Mucosa of descending colon (tissue), 3 donors: ENCODE results near the gene CBLC. TPM values are rescaled to one million over a fixed set of nuclear protein-coding genes. Genes with fewer than 3 reads are reported as not detected.

ENCODE experiments used
- ATAC-seq: fragments of 200-7000 bp; cut with Tn5 transposase; one replicate; pipeline ENCODE4 v1.9.1; 2020; ENCODE audit warnings: mild to moderate bottlenecking, moderate library complexity
- DNase-seq, 3 donors: peaks; one replicate each; pipeline ENCODE4 v3.0.0-alpha.2; 2020
- H3K36me3 ChIP-seq: fragments of 200-600 bp; one replicate; pipeline ENCODE4 v1.8.0; 2021; ENCODE audit warnings: low read depth, mild to moderate bottlenecking
- H3K4me1 ChIP-seq: fragments of 200-600 bp; one replicate; pipeline ENCODE4 v1.8.0; 2021; ENCODE audit warnings: low read depth, mild to moderate bottlenecking
- H3K4me3 ChIP-seq: fragments of 200-600 bp; one replicate; pipeline ENCODE4 v1.8.0; 2021; ENCODE audit warnings: mild to moderate bottlenecking
- H3K9me3 ChIP-seq: fragments of 200-600 bp; one replicate; pipeline ENCODE4 v1.8.0; 2021; ENCODE audit warnings: mild to moderate bottlenecking
- intact Hi-C, 2 donors: fragments of 100-400 bp; cut with DNase I in 1 of 2; cut with micrococcal nuclease in 1 of 2; formaldehyde crosslinking; loops; one replicate each; pipeline versions ENCODE4 v1.11.0 to v1.11.1; 2022; cut with DNase I, micrococcal nuclease
- total RNA-seq, 3 donors: library from RNA; stranded (reverse); fragmentation: NEBNext Ultra II Directional in 2 of 3; extraction: Animal tissue kit (Norgen Biotek cat#: 25700) in 2 of 3; gene quantifications; one replicate each; pipeline versions ENCODE4 v1.2.1 to v1.2.4, GENCODE V29; 2021 to 2023
- TF ChIP-seq, protein P1 (sequence below): fragments of 200-600 bp; IDR thresholded peaks from one replicate; pipeline ENCODE4 v1.8.0; 2022; ENCODE audit warnings: antibody characterized with exemption, mild to moderate bottlenecking
- donor health status: DM: no; HTN: no; CAD: no; lungs with moderate emphysema.
- donor health status: DM: no; HTN: no; CAD: no.
- donor health status: DM: no; HTN: yes; CAD: no.

CBLC gene
- total RNA-seq, 3 donors from 2014 or later: 36.5 to 92.6 (median 59.1) TPM

DNA sequence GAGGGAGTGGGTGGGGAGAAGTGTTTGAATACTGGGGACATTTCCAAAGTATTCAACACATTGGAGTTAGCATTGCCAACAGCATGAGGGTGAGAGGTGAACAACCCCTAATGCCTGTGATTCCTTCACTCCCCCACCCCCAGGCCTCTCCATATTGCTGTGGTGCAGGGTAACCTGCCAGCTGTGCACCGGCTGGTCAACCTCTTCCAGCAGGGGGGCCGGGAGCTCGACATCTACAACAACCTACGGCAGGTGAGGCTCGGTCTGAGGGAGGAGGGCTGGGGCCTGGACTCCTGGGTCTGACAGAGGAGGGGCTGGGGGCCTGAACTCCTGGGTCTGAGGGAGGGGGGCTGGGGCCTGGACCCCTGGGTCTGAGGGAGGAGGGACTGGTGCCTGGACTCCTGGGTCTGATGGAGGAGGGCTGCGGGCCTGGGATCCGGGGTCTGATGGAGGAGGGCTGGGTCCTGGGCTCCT lies 21.6 kb upstream of the CBLC start:
- intact Hi-C loops: no loop called here
- no peak for ATAC-seq
- peaks cover 36% of the 10 kb centered on the region for H3K4me1 ChIP-seq
- TF ChIP-seq, protein P1, sequence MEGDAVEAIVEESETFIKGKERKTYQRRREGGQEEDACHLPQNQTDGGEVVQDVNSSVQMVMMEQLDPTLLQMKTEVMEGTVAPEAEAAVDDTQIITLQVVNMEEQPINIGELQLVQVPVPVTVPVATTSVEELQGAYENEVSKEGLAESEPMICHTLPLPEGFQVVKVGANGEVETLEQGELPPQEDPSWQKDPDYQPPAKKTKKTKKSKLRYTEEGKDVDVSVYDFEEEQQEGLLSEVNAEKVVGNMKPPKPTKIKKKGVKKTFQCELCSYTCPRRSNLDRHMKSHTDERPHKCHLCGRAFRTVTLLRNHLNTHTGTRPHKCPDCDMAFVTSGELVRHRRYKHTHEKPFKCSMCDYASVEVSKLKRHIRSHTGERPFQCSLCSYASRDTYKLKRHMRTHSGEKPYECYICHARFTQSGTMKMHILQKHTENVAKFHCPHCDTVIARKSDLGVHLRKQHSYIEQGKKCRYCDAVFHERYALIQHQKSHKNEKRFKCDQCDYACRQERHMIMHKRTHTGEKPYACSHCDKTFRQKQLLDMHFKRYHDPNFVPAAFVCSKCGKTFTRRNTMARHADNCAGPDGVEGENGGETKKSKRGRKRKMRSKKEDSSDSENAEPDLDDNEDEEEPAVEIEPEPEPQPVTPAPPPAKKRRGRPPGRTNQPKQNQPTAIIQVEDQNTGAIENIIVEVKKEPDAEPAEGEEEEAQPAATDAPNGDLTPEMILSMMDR: no peak
- DNase-seq: peak in 1 of 3 donors; percentile 45
- H3K36me3 ChIP-seq: no peaks in the 10 kb centered on the region
- H3K4me3 ChIP-seq: no peak overlapping the region
- no peaks in the 10 kb centered on the region for H3K9me3 ChIP-seq

GRCh38 chr19:44757057-44757734 lies 20.5 kb upstream of the CBLC start:
- ATAC-seq: no peak
- no peaks in the 10 kb centered on the region for H3K36me3 ChIP-seq

DNA sequence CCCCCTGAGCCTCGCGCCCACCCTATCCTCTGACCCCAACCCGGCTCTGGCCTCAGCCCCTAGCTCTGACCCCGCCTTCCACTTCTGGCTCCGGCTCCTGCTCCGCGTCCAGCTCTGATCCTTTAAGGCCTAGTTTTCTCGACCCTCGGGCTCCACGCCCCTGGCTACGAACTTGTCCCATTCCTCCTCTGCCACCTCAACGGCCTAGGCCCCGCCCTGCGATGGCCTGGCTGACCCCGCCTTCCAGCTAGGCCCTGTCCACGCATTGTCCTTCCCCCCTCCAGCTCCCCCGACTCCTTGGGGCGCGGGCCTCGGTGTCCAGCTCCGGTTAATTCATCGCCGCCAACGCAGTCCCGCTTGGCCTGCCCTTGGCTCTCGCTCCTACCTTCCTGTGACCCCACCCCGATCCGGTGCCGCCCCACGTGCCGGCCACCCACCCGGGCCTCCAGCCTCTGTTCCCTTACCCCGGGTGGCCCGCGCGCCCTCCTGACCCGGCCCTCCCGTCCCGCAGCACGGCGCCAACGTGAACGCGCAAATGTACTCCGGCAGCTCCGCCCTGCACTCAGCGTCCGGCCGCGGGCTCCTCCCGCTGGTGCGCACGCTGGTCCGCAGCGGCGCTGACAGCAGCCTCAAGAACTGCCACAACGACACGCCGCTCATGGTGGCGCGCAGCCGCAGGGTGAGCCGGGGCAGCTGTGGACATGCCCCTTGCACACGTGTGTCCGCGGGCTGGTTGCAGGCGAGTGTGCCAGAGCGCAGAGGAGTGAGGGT lies 19.8 kb upstream of the CBLC start:
- no peaks in the 10 kb centered on the region for H3K9me3 ChIP-seq
- DNase-seq: peak in 2 of 3 donors; percentile 61 to 63
- ATAC-seq: no peak
- H3K36me3 ChIP-seq: no peaks in the 10 kb centered on the region
- TF ChIP-seq, protein P1: no peak
- intact Hi-C loops: no loop called here
- peaks cover 19% of the 10 kb centered on the region for H3K4me1 ChIP-seq
- no peak overlapping the region for H3K4me3 ChIP-seq

More at GRCh38 chr19:44757057-44757734, 20.5 kb upstream of the CBLC start:
- peaks cover 26% of the 10 kb centered on the region for H3K4me1 ChIP-seq
- intact Hi-C loops: no loop called here
- peak in 1 of 3 donors; percentile 62 for DNase-seq
- TF ChIP-seq, protein P1: no peak
- no peaks in the 10 kb centered on the region for H3K9me3 ChIP-seq
- no peak overlapping the region for H3K4me3 ChIP-seq

DNA sequence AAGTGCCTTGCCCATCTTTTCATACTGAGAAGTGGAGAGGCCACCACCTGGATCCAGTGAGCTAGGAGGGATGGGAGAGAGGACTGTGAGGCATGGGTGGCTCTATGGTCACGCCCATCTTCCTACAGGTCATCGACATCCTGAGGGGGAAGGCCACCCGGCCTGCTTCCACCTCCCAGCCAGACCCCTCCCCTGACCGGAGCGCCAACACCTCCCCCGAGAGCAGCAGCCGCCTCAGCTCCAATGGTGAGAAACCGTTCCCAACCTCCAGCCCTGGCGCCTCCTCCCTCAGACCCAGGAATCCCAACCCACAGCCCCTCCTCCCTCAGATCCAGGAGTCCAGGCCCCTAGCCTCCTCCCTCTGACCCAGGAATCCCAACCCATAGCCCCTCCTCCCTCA lies 19.1 kb upstream of the CBLC start:
- no peak overlapping the region for H3K4me3 ChIP-seq
- no peaks in the 10 kb centered on the region for H3K9me3 ChIP-seq
- H3K36me3 ChIP-seq: no peaks in the 10 kb centered on the region
- DNase-seq (peak in 1 of 3 donors; percentile 34), ATAC-seq (no peak)
- H3K4me1 ChIP-seq: peaks cover 16% of the 10 kb centered on the region
- intact Hi-C loops: no loop called here
- TF ChIP-seq, protein P1: no peak

GRCh38 chr19:44759083-44759804 lies 18.4 kb upstream of the CBLC start:
- intact Hi-C loops: no loop called here
- peaks cover 18% of the 10 kb centered on the region for H3K4me1 ChIP-seq
- H3K36me3 ChIP-seq: no peaks in the 10 kb centered on the region
- DNase-seq (peak in 1 of 3 donors; percentile 39), ATAC-seq (no peak)
- TF ChIP-seq, protein P1: no peak
- H3K4me3 ChIP-seq: no peak overlapping the region
- H3K9me3 ChIP-seq: no peaks in the 10 kb centered on the region
